K562 (cell line): ENCODE measurements around the gene CBFA2T3. TPM values are rescaled to one million over a fixed set of nuclear protein-coding genes. Genes with fewer than 3 reads are reported as not detected.

Source experiments
- CBFA2T2 ChIP-seq: fragments of 450-650 bp; conservative IDR thresholded peaks from 2 replicates; pipeline ENCODE4 v1.6.1; 2017; ENCODE audit warnings: mild to moderate bottlenecking
- ELF2 ChIP-seq: fragments of 250-450 bp; sonication (Bioruptor Pico); IDR thresholded peaks from 2 replicates; pipeline ENCODE4 v1.5.0; 2021; ENCODE audit warnings: mild to moderate bottlenecking
- HDAC6 ChIP-seq: IDR thresholded peaks from 2 replicates; pipeline ENCODE4 v1.6.1; 2012; ENCODE audit warnings: low read depth, mild to moderate bottlenecking, control low read depth, inconsistent platforms, low read length, moderate library complexity
- HOXB6 ChIP-seq: fragments of 250-450 bp; sonication (Bioruptor Pico); IDR thresholded peaks from 2 replicates; pipeline ENCODE4 v1.5.1; 2022; ENCODE audit warnings: mild to moderate bottlenecking, borderline replicate concordance
- IRF9 ChIP-seq: fragments of 450-650 bp; IDR thresholded peaks from 2 replicates; pipeline ENCODE4 v1.6.1; 2016; ENCODE audit warnings: missing biosample characterization, missing genetic modification characterization
- KLF10 ChIP-seq: fragments of 250-450 bp; sonication (Bioruptor Pico); IDR thresholded peaks from 2 replicates; pipeline ENCODE4 v1.6.1; 2021; ENCODE audit warnings: matching md5 sums
- L3MBTL2 ChIP-seq: fragments of 450-650 bp; IDR thresholded peaks from 2 replicates; pipeline ENCODE4 v1.6.1; 2016; ENCODE audit warnings: mild to moderate bottlenecking, moderate library complexity
- MIER1 ChIP-seq: fragments of 450-650 bp; IDR thresholded peaks from 2 replicates; pipeline ENCODE4 v1.6.1; 2016; ENCODE audit warnings: antibody characterized with exemption, mild to moderate bottlenecking, low read depth
- POLR2A ChIP-seq: fragments of 450-650 bp; conservative IDR thresholded peaks from 2 replicates; pipeline ENCODE4 v1.6.1; 2016
- RB1 ChIP-seq: fragments of 450-650 bp; IDR thresholded peaks from 2 replicates; pipeline ENCODE4 v1.6.1; 2017; ENCODE audit warnings: low read depth, mild to moderate bottlenecking
- RBFOX2 ChIP-seq: fragments of 200-400 bp; formaldehyde crosslinking; IDR thresholded peaks from 2 replicates; pipeline ENCODE4 v1.6.1; 2017; ENCODE audit warnings: low read depth, mild to moderate bottlenecking, low read length, moderate library complexity
- REST ChIP-seq, 2 experiments: fragments of 450-650 bp; formaldehyde crosslinking in 1 of 2; IDR thresholded peaks; 2 replicates each; pipeline versions ENCODE4 v1.4.0 to v1.6.1; 2014 to 2020; ENCODE audit warnings: mild to moderate bottlenecking in 2 of 2, borderline replicate concordance in 1 of 2, low read depth in 1 of 2
- RFX1 ChIP-seq: fragments of 450-650 bp; IDR thresholded peaks from 2 replicates; pipeline ENCODE4 v1.6.1; 2016; ENCODE audit warnings: mild to moderate bottlenecking, moderate library complexity
- SAFB ChIP-seq: fragments of 200-400 bp; formaldehyde crosslinking; IDR thresholded peaks from 2 replicates; pipeline ENCODE4 v1.6.1; 2017; ENCODE audit warnings: low read depth, low read length, borderline replicate concordance
- SPI1 ChIP-seq: IDR thresholded peaks from 2 replicates; pipeline ENCODE4 v1.6.1; 2011; ENCODE audit warnings: low read depth, low read length, control low read depth, borderline replicate concordance
- ZFX ChIP-seq: sonication (generic); formaldehyde crosslinking; IDR thresholded peaks from 2 replicates; pipeline ENCODE4 v1.8.0; 2022; ENCODE audit warnings: mild to moderate bottlenecking, missing genetic modification reagents, moderate library complexity
- ZNF324 ChIP-seq: fragments of 250-450 bp; sonication (Bioruptor Pico); IDR thresholded peaks from 2 replicates; pipeline ENCODE4 v1.4.0; 2020; ENCODE audit warnings: mild to moderate bottlenecking
- ZNF384 ChIP-seq: IDR thresholded peaks from 2 replicates; pipeline ENCODE4 v1.6.1; 2012; ENCODE audit warnings: low read depth, low read length, improper control_type of control experiment
- ZNF408 ChIP-seq: fragments of 250-450 bp; sonication (Bioruptor Pico); IDR thresholded peaks from 2 replicates; pipeline ENCODE4 v1.4.0; 2020; ENCODE audit warnings: low read depth, mild to moderate bottlenecking, moderate library complexity
- ZNF449 ChIP-seq: fragments of 250-450 bp; sonication (Bioruptor Pico); IDR thresholded peaks from 2 replicates; pipeline ENCODE4 v1.8.0; 2022; ENCODE audit warnings: moderate library complexity, mild to moderate bottlenecking, inconsistent platforms
- polyA plus RNA-seq, 8 experiments: library from polyadenylated mRNA; depleted of rRNA in 4 of 8; stranded (reverse) in 5 of 8; unstranded in 3 of 8; fragments of >200 nt; fragmentation: Nextera tagmentation in 2 of 8; fragmentation: Illumina TruSeq in 1 of 8; extraction: Ambion mirVana in 2 of 8; extraction: Trizol in 1 of 8; gene quantifications; 2 replicates each; pipeline versions ENCODE4 v1.2.1 to v1.2.3, GENCODE V29; 2011 to 2014; ENCODE audit warnings: inconsistent platforms in 1 of 8, missing spikeins in 1 of 8
- total RNA-seq, 7 experiments: library from RNA; depleted of rRNA in 6 of 7; stranded (reverse); fragments of >200 nt in 6 of 7; fragmentation: Illumina TruSeq in 2 of 7; extraction: Trizol in 2 of 7; gene quantifications; 2 replicates each; pipeline versions ENCODE4 v1.2.1 to v1.2.3, GENCODE V29; 2011 to 2021; ENCODE audit warnings: low replicate concordance in 1 of 7

CBFA2T3 gene
- total and polyA plus RNA-seq, 9 of the 15 experiments (the other 6 are each of a cell fraction or from before 2014, with no cell fraction given), result 2.3 to 145 (median 6.7) TPM

GRCh38 chr16:89004209-89004831 is 27.3 kb upstream of the CBFA2T3 start (continued):
- 0 out of 2 replicates have a peak, but pooled peaks have one; percentile 75 for TF ChIP-seq MIER1
- TF ChIP-seq ZNF449 (CRISPR knock-in tag), result peak; percentile 95
- no peak for TF ChIP-seq KLF10 (CRISPR knock-in tag)
- no peak for TF ChIP-seq SPI1
- TF ChIP-seq REST (IDR thresholded peaks at IDR 0.05; ENCODE audit: borderline replicate concordance), result peak; percentile 90
- peak; percentile 66; the same call in 1 of the 2 replicates for TF ChIP-seq REST (CRISPR knock-in tag; IDR thresholded peaks at IDR 0.05; ENCODE audit: low read depth)
- TF ChIP-seq ZNF408 (CRISPR knock-in tag), result no peak
- peak; percentile 67 for TF ChIP-seq IRF9 (tag)
- TF ChIP-seq ZNF384, result peak; percentile 64
- peak; percentile 94; the same call in 1 of the 2 replicates for TF ChIP-seq RB1
- no peak for TF ChIP-seq HOXB6 (CRISPR knock-in tag)
- peak; percentile 99 for TF ChIP-seq L3MBTL2
- TF ChIP-seq CBFA2T2, result peak; percentile 100
- peak; percentile 23; the same call in 1 of the 2 replicates for TF ChIP-seq ZFX (CRISPR knock-in tag)
- TF ChIP-seq POLR2A, result no peak
- no peak for TF ChIP-seq SAFB
- TF ChIP-seq ZNF324 (CRISPR knock-in tag), result peak; percentile 62
- TF ChIP-seq RFX1, result no peak
- no peak for TF ChIP-seq ELF2
- no peak for TF ChIP-seq HDAC6
- TF ChIP-seq RBFOX2, result peak; percentile 32; the same call in 1 of the 2 replicates
